Choroid plexus epithelial cell (primary cell): ENCODE measurements around the gene PTGDR.

Experiments used
- DNase-seq: peaks from one replicate; pipeline ENCODE4 v3.0.0-alpha.2; 2010; ENCODE audit warnings: low read depth
- H3K4me3 ChIP-seq: 2 replicates; pipeline ENCODE4 v1.5.1; 2011; ENCODE audit warnings: low read depth, mild to moderate bottlenecking, control low read depth, low read length, moderate library complexity
- CTCF ChIP-seq: conservative IDR thresholded peaks from 2 replicates; pipeline ENCODE4 v1.5.1; 2011; ENCODE audit warnings: low read depth, mild to moderate bottlenecking, control low read depth, inconsistent platforms, low read length, moderate library complexity

Gene PTGDR

GRCh38 chr14:52267501-52268278 lies at the start of gene PTGDR:
Gene PTGDR (plus strand): TSS chr14:52267698. CDS start chr14:52267815, 117 bp downstream.
- TF ChIP-seq CTCF: no peak
- peak within 1 kb of the TSS; percentile 34 for H3K4me3 ChIP-seq
- peak; percentile 15 for DNase-seq

- no peak overlapping the region for H3K4me3 ChIP-seq
- TF ChIP-seq CTCF: no peak
- no peak for DNase-seq
Measured at GRCh38 chr14:52219488-52220084, 47.9 kb upstream of the PTGDR start.

GRCh38 chr14:52220924-52221811 lies 46.3 kb upstream of the PTGDR start:
- DNase-seq: no peak
- TF ChIP-seq CTCF: no peak
- no peak overlapping the region for H3K4me3 ChIP-seq

- H3K4me3 ChIP-seq: no peak overlapping the region
- TF ChIP-seq CTCF: no peak
- DNase-seq: no peak
Measured at GRCh38 chr14:52222901-52223300, 44.6 kb upstream of the PTGDR start.

- TF ChIP-seq CTCF: no peak
- no peak overlapping the region for H3K4me3 ChIP-seq
- DNase-seq: no peak
Measured at GRCh38 chr14:52227619-52228222, 39.8 kb upstream of the PTGDR start.

- no peak overlapping the region for H3K4me3 ChIP-seq
- DNase-seq: no peak
- no peak for TF ChIP-seq CTCF
Measured at GRCh38 chr14:52233693-52234092, 33.8 kb upstream of the PTGDR start.
